Fibroblast of skin of right quadriceps (primary cell): ENCODE measurements around the gene DTWD1.
"Not testable (repeated sequence)": the region's sequence is repeated elsewhere in the genome, so short reads cannot be mapped to it uniquely, and the experiment has no call there.

ENCODE experiments used
- DNase-seq: peaks from one replicate; pipeline ENCODE4 v3.0.0-alpha.2; 2013

DTWD1 gene

DNA sequence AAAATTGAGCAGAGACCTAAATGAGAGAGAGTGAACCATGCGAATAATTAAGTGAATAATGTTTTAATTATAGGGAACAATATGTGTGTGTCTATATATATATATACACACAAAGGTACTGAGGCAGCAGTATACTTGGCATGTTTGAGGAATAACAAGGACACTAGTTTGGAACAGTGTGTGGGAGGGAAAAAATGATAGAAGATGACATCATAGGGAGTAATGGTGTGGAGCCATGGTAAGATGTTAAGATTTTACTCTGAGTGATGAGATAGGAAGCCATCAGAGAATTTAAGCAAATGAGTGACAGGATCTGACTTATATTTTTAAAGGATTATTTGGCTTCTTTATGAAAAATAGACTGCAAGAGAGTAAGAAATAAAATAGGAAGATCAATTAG, 29.1 kb downstream of the DTWD1 start:
- DNase-seq: no peak

DNA sequence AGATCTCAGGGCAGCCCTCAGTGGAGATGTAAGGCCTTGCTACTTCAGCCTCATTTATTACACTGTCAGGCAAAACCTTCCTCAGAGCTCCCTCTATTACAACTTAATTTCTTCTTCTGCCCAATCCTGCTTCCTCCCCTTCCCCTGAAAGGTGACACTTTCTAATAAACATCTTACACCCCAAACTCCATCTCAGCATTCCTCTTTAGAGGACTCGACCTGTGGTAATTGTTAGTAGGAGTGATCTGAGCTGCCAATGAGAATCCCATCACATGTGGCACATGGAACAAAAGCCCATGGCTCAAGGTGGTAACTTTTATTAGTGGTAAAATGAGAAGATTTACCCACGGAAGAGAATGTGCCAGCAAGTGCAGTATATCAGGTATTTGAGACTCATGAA, 29.8 kb downstream of the DTWD1 start:
- DNase-seq: no peak

DNA sequence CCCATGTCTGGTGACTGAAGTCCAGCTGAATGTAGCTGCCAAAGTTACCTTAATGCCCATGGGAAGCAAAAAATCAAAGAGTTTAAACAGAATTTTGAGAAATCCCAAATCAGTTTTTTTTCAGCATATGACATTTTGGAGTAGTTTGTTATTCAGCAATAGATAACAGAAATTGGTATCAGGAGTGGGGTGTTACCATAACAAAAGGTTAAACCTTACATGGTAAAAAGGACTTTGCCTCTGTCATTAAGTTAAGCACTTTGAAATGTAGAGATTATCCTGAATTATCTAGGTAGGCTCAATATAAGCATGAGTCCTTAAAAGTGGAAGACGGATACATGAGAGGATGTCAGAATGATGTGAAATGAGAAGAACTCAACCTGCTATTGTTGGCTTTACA, 32.1 kb downstream of the DTWD1 start:
- DNase-seq: no peak

DNA sequence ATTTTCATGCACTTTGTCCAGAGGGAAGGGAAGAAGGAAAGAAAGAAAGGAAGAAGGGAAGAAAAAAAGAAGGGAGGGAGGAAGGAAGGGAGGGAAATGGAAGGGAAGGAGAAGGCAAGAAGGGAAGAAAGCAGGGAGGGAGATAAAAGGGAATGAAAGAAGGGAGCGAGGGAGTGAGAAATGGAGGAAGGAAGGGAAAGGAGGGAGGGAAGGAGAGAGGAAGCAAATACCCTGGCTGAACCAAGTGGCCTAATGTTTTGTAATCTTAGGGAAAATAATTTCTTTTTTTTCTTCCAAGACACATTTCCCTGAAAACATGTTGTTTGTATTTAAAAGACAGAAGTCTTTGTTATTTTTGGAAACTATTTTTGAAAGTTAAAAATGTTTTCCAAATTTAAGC, 35.9 kb downstream of the DTWD1 start:
- no peak for DNase-seq

DNA sequence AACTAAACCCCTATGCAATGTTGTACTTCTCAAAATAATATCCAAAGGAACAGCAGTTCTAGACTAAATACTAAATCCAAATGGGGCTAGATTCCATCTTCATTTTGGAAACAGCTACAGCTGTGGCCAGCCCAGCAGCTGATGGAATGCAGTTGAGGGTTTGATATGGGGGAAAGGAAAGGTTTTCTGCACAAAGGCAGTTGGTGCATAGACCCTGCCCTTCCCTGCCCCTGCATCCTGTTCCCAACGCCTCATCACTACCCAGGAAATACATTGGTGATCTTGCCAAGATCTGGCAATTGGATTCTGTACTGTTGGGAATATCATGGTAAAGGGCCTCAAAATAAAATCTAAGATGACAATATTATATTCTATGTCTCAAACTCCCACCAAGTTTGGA, 43.9 kb downstream of the DTWD1 start:
- DNase-seq: no peak

DNA sequence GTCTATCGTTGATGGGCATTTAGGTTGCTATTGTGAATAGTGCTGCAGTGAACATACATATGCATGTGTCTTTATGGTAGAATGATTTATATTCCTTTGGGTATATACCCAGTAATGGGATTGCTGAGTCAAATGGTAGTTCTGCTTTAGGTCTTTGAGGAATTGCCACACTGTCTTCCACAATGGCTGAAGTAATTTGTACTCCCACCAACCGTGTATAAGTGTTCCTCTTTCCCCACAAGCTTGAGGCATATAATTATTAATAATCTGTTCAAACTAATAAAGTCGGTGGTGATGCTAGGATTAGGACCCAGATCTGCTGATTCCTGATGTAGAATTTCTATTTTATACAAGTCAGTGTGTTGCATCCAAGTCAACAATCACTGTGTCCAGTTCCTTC, 45.6 kb downstream of the DTWD1 start:
- not testable (repeated sequence) for DNase-seq

DNA sequence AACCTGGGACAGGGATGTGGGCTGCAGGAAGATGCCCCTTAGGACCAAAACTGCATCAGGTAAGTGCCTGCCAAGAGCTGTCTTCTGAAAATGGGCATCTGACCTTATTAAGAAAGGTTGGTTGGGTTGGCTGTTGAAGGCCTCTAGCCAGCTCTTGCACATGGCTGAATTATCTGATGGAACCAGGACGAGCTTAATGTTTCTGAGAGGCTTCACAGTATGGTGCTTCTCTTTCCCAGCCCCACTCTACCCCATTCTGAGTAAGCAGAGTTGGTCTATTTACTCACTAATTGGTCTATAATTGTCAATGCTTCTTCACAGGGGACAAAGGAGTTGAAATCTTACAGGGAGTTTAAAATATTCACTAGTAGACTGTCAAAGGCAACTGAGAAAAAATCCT, 48.4 kb downstream of the DTWD1 start:
- DNase-seq: no peak

DNA sequence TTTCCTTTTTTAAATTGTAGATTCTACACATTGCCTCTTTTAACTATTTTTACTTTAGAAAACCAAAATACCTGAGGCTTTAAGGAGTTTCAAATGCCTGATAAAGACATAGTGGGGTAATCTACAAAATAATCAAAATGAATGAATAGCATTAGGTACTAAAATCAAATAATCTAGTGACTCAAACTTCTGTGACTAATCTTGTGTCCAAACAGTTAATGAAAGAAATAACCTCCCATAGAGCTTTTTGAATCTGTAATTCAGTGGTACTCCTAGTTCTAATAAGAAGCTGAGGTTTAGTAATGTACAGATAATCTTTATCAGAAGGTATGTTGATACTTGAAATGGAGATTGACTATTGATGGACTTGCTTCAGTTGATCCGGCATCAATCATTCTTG, 53.0 kb downstream of the DTWD1 start:
- no peak for DNase-seq

DNA sequence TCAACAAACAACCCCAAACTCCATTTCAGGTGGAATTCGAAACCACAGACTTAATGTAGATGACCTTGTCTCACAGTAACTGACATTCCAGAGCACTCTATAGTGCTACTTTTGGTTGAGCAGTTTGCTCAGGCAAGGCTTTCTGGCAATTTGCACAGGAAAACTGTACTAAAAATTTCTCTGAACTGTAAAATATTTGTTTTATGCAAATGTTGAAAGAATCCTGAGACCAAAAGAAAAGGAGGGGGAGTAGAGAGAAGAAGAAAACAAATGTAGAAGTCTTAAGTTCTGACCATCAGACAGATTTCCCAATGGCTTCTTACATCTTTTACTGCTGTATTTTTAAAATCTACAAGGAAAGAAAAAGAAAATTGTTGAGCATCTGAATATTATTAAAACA, 53.5 kb downstream of the DTWD1 start:
- DNase-seq: peak; percentile 38

DNA sequence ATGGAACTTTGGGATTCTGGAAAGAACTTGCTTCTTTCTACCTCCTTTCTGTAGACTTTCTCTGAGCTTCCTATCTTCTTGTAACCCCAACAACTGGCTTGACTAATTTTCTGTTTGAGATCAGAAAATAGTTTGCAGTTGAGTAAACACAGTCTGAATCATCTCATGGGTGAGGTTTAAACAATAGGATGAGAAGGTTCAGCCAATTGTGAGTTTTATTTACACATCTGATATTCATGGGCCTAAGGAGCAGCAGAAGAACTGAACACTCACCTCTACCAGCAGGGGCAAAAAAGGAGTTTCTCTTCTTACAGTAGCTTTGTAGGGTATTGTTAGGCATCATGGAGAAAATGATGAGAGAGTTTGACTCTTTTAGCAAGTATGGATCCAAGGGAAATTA, 54.2 kb downstream of the DTWD1 start:
- DNase-seq: peak; percentile 85

DNA sequence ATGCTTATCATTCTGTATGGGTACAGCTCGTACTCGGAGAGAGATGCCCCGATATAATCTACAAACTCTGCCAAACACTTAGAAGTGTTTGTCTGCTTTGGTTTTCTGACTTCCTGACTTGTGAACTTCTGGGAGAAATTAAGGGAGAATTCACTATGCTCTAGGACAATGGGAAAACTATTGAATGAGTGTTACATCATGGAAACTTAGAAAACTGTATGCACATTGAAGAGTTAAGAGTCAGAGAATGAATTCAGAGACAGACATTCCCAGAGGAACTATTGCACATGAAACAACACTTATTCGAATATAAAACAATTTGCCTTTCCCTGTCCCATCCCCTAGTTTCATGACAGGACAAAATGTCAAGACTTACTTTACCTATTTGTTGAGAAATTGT, 57.8 kb downstream of the DTWD1 start:
- DNase-seq: no peak

DNA sequence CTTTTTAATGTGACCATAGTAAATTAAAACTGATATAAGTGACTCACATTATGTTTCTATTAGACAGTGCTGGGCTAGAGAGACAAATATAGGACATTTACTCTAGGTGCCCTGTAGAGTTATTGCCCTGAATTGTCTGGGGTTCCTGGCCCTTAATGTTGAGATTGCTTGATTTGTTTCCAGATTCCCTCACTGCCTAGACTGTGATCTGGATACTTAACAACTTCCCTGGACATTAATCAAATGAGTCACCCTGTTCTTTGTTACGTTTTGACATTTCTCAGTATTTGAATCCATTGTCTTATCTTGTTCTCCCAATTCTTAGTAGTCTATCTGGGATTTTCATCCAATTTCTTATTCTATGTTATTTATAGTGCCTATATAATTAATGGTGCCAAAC, 65.8 kb downstream of the DTWD1 start:
- DNase-seq: peak; percentile 62

DNA sequence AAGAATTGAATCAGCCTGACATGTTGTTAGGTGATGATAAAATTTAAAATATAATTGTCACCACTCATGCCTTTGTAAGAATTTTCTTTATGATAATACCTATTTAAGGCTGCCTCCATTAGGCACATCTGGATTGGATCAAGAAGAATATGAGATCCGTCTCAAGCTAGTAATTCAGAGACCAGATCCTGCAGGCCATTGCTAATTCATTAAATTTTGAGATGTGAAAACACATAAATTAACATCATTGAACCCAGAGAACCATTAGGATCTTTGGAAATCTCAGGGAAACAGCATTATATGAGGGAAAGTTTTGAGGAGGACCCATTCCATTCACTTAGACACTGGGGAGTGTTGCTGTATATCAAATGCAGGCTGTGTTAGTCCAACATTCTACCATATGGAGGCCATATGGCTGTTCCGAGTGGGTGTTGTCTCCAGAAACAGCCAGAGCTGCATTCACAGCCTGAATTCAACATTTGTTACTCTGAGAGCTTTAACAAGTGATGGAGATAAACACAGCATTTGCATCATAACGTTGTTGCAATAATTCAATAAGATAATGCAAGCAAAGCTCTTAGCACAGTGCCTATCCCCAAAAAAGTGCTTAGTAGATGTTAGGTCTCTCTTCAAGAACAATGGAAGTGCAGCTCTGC, 67.4 kb downstream of the DTWD1 start:
- DNase-seq: peak; percentile 66

DNA sequence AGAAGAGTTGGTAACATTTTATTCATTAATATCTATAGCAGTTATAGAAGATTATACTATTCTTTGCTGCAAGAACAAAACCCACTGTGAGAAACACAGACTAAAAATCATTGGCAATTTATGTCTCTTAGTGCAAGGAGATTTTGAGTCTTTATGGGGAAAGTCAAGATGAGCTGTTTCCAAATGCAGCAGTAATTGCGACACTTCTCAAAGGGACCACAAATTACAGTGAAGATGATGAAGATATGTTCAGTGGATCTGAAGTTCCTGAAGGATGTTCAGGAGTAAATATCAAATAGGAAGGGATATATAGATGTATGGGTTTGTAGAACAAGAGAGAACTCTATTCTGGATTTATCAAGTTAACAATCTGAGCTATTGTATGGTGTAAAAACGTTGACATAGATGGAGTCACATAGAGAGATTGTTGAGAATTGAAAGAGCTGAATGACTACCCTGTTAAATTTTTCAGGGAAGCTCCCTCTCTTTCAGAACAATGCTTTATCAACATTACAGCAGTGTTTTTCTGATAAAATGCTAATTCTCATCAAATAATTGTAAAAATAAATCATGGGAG, 71.8 kb downstream of the DTWD1 start:
- DNase-seq: peak; percentile 31

DNA sequence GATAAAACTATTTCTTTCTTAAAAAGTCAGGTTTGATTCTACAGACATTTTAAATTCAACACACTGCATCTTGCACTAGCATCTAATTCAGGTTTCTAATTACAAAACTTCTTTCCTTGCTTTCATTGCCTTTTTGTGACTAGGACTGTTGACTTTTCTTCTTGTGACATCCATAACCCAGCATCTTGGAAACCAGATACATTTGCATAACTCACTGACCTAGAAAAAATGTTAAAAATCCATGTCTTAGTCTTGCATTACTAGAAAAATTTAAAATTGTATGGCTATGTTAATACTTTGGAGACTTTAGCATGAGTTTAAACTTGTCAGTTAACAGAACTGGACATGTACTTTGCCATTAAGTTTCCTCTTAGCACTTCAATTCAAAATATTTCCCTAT, 72.7 kb downstream of the DTWD1 start:
- peak; percentile 44 for DNase-seq

DNA sequence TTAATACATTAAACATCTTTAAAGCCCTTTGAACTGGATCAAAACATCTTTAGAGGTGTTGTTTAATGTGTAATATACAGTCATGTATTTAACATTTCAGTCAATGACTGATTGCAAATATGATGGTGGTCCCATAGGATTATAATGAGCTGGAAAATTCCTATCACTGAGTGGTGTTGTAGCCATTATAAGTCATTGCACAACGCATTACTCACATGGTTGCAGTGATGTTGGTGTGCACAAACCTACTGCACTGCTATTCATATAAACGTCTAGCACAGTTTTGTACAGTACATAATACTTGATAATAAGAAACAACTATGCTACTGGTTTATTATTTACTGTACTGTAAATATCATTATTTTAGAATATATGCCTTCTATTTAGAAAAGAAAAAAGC, 75.6 kb downstream of the DTWD1 start:
- peak; percentile 79 for DNase-seq

DNA sequence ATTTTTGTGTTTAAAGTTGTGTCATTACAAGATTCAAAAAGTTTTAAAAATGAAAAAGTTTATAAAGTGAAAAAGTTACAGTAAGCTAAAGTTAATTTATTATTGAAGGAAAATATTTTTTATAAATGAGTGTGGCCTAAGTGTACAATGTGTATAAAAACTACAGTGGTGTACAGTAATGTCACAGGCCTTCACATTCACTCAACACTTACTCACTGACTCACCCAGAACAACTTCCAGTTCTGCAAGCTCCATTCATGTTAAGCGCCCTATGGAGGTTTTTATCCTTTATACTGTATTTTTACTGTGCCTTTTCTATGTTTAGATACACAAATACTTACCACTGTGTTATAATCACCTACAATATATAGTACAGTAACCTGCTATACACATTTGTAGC, 76.3 kb downstream of the DTWD1 start:
- DNase-seq: peak; percentile 66

DNA sequence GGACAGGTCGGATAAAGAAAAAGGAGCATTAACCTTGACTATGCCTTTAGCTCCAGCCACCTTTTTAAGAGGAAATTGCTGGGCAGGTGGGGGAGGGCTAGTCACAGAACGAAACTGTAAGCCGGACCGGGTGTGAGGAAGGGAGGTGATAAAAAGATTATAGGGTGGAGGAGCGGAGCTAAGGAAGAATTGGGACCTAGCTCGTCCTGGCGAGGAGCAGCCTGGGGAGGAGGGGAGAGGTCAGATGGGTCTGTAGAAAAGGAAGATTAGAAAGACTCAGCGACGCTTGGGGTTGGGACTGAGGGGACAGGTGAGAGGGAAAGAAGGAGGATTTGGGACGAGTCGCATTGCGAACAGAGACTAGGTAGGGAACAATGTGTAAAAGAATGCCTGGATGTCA, 82.1 kb downstream of the DTWD1 start:
- not testable (repeated sequence) for DNase-seq
